ENCODE results near the gene ARFRP1. TPM values are rescaled to one million over a fixed set of nuclear protein-coding genes. Genes with fewer than 3 reads are reported as not detected.

Gene ARFRP1
- total RNA-seq, 1 experiment from 2014 or later = 71.2 TPM

DNA sequence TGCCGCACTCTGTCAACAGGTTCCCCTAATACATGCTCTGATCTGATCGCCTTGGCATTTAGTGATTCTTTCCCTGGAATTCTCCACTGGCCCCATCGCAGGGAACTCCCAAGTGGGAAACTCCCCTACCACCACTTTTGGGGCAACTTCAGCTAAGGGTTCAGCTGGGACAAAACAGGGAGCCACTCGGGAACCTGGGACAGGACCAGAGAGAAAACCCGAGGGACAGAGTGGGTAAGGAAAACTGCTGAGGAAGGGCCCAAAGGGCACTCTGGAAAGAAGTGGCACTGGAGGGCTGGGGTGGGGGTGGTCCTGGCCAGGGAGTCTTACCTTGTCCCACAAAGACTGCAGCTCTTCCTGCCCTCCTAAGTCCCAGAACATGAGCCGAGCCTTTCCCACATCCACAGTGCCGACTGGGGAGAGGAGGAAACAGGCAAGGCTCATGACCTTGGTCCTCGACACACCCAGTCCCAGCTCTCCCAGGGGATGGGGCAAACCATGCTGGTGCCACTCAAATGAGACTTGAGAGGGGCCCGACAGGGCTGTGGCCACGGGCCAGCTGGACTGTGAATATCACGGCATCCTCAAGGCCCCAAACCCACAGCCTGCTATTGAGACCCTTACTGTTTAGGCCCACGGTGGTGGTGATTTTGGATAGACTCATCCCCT is 1.6 kb downstream of the ARFRP1 start:
- Histone ChIP-seq H3K36me3 (ENCODE audit: low read depth, low read length) (peaks cover 38% of the 10 kb centered on the region), H3K9me3 (ENCODE audit: low read length) (no peaks in the 10 kb centered on the region), H3K4me3 (ENCODE audit: low read length) (peak overlapping the region; percentile 91), H4K20me1 (ENCODE audit: low read length) (no peaks in the 10 kb centered on the region), H3K9ac (ENCODE audit: low read length) (peak overlapping the region; percentile 95), H3K4me2 (ENCODE audit: low read length) (peak overlapping the region; percentile 89), H3K27ac (ENCODE audit: low read length) (no peak overlapping the region), H3F3A (ENCODE audit: low read length, unreplicated experiment) (no peaks in the 10 kb centered on the region), H2AFZ (ENCODE audit: low read length) (no peak overlapping the region), H3K4me1 (ENCODE audit: insufficient read depth, low read length) (peaks cover 18% of the 10 kb centered on the region), H3K27me3 (ENCODE audit: low read length) (no peaks in the 10 kb centered on the region), H3K9me2 (replicated peaks; ENCODE audit: low read length) (no peaks in the 10 kb centered on the region), H3K79me2 (ENCODE audit: low read length) (peaks cover 65% of the 10 kb centered on the region)
- BruUV-seq (replicated peaks) = no TSS peak
- no peak for ATAC-seq
- intact Hi-C loops (cut with micrococcal nuclease) = loop anchor here (2.0 to 5.0 kb wide), 2 partner anchors 35 to 76 kb away; no protein-coding TSS in a partner anchor
- POLR2A ChIA-PET (ENCODE audit: unreplicated experiment) = no interaction called here
- no peak for DNase-seq
- CTCF ChIA-PET = no interaction called here
- TF ChIP-seq EZH2 (IDR thresholded peaks at IDR 0.05; ENCODE audit: low read length, unreplicated experiment) (no peak), EZH2phosphoT487 (IDR thresholded peaks at IDR 0.05; ENCODE audit: borderline replicate concordance, low read length) (no peak)
- TF ChIP-seq, protein P1, sequence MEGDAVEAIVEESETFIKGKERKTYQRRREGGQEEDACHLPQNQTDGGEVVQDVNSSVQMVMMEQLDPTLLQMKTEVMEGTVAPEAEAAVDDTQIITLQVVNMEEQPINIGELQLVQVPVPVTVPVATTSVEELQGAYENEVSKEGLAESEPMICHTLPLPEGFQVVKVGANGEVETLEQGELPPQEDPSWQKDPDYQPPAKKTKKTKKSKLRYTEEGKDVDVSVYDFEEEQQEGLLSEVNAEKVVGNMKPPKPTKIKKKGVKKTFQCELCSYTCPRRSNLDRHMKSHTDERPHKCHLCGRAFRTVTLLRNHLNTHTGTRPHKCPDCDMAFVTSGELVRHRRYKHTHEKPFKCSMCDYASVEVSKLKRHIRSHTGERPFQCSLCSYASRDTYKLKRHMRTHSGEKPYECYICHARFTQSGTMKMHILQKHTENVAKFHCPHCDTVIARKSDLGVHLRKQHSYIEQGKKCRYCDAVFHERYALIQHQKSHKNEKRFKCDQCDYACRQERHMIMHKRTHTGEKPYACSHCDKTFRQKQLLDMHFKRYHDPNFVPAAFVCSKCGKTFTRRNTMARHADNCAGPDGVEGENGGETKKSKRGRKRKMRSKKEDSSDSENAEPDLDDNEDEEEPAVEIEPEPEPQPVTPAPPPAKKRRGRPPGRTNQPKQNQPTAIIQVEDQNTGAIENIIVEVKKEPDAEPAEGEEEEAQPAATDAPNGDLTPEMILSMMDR (conservative IDR thresholded peaks at IDR 0.05; ENCODE audit: low read depth, low read length) = no peak

DNA sequence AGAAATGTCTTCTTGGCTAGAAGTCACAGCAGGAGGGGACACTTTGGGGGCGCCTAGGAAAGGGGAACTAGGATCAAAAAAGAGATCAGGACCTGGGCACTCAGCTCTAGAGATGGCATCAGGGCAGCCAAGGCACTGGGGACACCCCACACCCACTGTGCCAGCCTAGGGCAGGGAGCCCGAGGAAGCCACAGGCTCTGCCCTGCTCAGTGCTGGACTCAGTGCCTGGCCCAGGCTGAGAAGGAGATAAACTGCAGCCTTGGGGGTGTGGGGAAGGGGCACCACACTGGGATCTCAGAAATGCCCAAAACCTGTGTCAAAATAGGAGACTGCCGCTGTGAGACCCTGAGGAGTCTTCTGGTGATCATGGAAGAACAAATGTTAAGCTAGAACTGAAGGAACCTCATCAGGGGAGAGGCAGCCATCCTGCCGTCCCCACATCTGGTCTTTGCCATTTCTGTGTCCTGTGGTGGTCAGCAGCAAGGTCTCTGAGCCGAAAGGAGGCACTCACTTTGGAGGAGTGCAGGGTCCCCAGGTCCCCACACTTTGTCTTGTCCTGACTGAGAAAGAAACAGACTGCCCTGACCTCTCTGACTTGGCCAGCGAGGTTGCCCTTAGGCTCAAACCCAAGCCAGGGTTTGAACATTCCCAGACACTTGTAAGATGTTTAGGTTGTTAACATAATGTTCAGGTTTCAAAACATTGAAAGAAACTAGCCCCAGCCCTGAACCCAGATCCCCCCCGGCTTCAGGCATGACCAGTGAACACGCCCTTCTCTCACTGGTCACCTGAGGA is 2.3 kb downstream of the ARFRP1 start:
- POLR2A ChIA-PET (ENCODE audit: unreplicated experiment) = no interaction called here
- CTCF ChIA-PET = no interaction called here
- no peak for DNase-seq

More for the DNA sequence above, 2.3 kb downstream of the ARFRP1 start:
- Histone ChIP-seq H3K9me3 (ENCODE audit: low read length) (no peaks in the 10 kb centered on the region), H3K27ac (ENCODE audit: low read length) (no peak overlapping the region), H3K79me2 (ENCODE audit: low read length) (peaks cover 58% of the 10 kb centered on the region), H3K4me2 (ENCODE audit: low read length) (peak overlapping the region; percentile 89; the same call in 1 of the 2 replicates), H3K9me2 (replicated peaks; ENCODE audit: low read length) (no peaks in the 10 kb centered on the region), H2AFZ (ENCODE audit: low read length) (no peak overlapping the region), H3K36me3 (ENCODE audit: low read depth, low read length) (peaks cover 31% of the 10 kb centered on the region), H3F3A (ENCODE audit: low read length, unreplicated experiment) (no peaks in the 10 kb centered on the region), H3K4me3 (ENCODE audit: low read length) (no peak overlapping the region), H3K9ac (ENCODE audit: low read length) (no peak overlapping the region), H4K20me1 (ENCODE audit: low read length) (no peaks in the 10 kb centered on the region), H3K4me1 (ENCODE audit: insufficient read depth, low read length) (peaks cover 18% of the 10 kb centered on the region), H3K27me3 (ENCODE audit: low read length) (no peaks in the 10 kb centered on the region)
- TF ChIP-seq, protein P1 (conservative IDR thresholded peaks at IDR 0.05; ENCODE audit: low read depth, low read length) = no peak
- TF ChIP-seq EZH2 (IDR thresholded peaks at IDR 0.05; ENCODE audit: low read length, unreplicated experiment) = no peak
- no peak for TF ChIP-seq EZH2phosphoT487 (IDR thresholded peaks at IDR 0.05; ENCODE audit: borderline replicate concordance, low read length)
- ATAC-seq = no peak
- intact Hi-C loops (cut with micrococcal nuclease) = loop anchor here (2.0 to 5.0 kb wide), 2 partner anchors 35 to 77 kb away; no protein-coding TSS in a partner anchor
- BruUV-seq (replicated peaks) = no TSS peak

Measured in PC-3 (cell line).